KOPT-K1 (cell line): ENCODE data around the gene TEX11.
"Not testable (repeated sequence)": the region's sequence is repeated elsewhere in the genome, so short reads cannot be mapped to it uniquely, and the experiment has no call there.

Experiments used
- H3K27ac ChIP-seq: fragments of 200-600 bp; sonication (generic); 2 replicates; pipeline ENCODE4 v1.5.1; 2016; ENCODE audit warnings: antibody characterized with exemption, mild to moderate bottlenecking, low read depth, low read length; ENCODE audit not compliant: poor library complexity, severe bottlenecking
- H3K36me3 ChIP-seq: fragments of 200-600 bp; sonication (generic); 2 replicates; pipeline ENCODE4 v1.5.1; 2017; ENCODE audit warnings: antibody characterized with exemption, mild to moderate bottlenecking, low read length, moderate library complexity; ENCODE audit not compliant: insufficient read depth
- H3K9me3 ChIP-seq: fragments of 200-600 bp; sonication (generic); 2 replicates; pipeline ENCODE4 v1.5.1; 2017; ENCODE audit warnings: antibody characterized with exemption, low read length, mild to moderate bottlenecking; ENCODE audit not compliant: insufficient read depth, poor library complexity, severe bottlenecking

The TEX11 gene

GRCh38 chrX:70672326-70672725 is 236.2 kb downstream of the TEX11 start:
- Histone ChIP-seq H3K36me3 (no peaks in the 10 kb centered on the region), H3K27ac (no peak overlapping the region), H3K9me3 (no peaks in the 10 kb centered on the region)

- Histone ChIP-seq H3K9me3 (no peaks in the 10 kb centered on the region), H3K27ac (no peak overlapping the region), H3K36me3 (no peaks in the 10 kb centered on the region)
Observed at GRCh38 chrX:70669120-70669519, 239.4 kb downstream of the TEX11 start.

- Histone ChIP-seq H3K36me3 (no peaks in the 10 kb centered on the region), H3K27ac (no peak overlapping the region), H3K9me3 (no peaks in the 10 kb centered on the region)
Observed at GRCh38 chrX:70664726-70665125, 243.8 kb downstream of the TEX11 start.

GRCh38 chrX:70661124-70661523 is 247.4 kb downstream of the TEX11 start:
- H3K9me3 ChIP-seq: not testable (repeated sequence)

GRCh38 chrX:70657546-70657945 is 251.0 kb downstream of the TEX11 start:
- H3K36me3 ChIP-seq, H3K9me3 ChIP-seq, H3K27ac ChIP-seq: not testable (repeated sequence)

More at GRCh38 chrX:70661124-70661523, 247.4 kb downstream of the TEX11 start:
- H3K36me3 ChIP-seq, H3K27ac ChIP-seq: not testable (repeated sequence)

GRCh38 chrX:70656304-70656703 is 252.2 kb downstream of the TEX11 start:
- H3K36me3 ChIP-seq: no peaks in the 10 kb centered on the region
- no peak overlapping the region for H3K27ac ChIP-seq
- no peaks in the 10 kb centered on the region for H3K9me3 ChIP-seq

- H3K36me3 ChIP-seq, H3K9me3 ChIP-seq: not testable (repeated sequence)
Observed at GRCh38 chrX:70647910-70648309, 260.6 kb downstream of the TEX11 start.

GRCh38 chrX:70636218-70636617 is 272.3 kb downstream of the TEX11 start:
- H3K9me3 ChIP-seq: no peaks in the 10 kb centered on the region
- H3K27ac ChIP-seq: no peak overlapping the region
- no peaks in the 10 kb centered on the region for H3K36me3 ChIP-seq

More at GRCh38 chrX:70647910-70648309, 260.6 kb downstream of the TEX11 start:
- H3K27ac ChIP-seq: not testable (repeated sequence)

- H3K9me3 ChIP-seq: no peaks in the 10 kb centered on the region
- H3K36me3 ChIP-seq: no peaks in the 10 kb centered on the region
- H3K27ac ChIP-seq: no peak overlapping the region
Observed at GRCh38 chrX:70635669-70636068, 272.8 kb downstream of the TEX11 start.

- Histone ChIP-seq H3K9me3 (no peaks in the 10 kb centered on the region), H3K36me3 (no peaks in the 10 kb centered on the region), H3K27ac (no peak overlapping the region)
Observed at GRCh38 chrX:70635227-70635626, 273.3 kb downstream of the TEX11 start.

- Histone ChIP-seq H3K36me3 (no peaks in the 10 kb centered on the region), H3K27ac (no peak overlapping the region), H3K9me3 (no peaks in the 10 kb centered on the region)
Observed at GRCh38 chrX:70621743-70622142, 286.8 kb downstream of the TEX11 start.

- H3K27ac ChIP-seq: no peak overlapping the region
- no peaks in the 10 kb centered on the region for H3K36me3 ChIP-seq
- no peaks in the 10 kb centered on the region for H3K9me3 ChIP-seq
Observed at GRCh38 chrX:70618467-70618866, 290.0 kb downstream of the TEX11 start.

GRCh38 chrX:70613295-70613694 is 295.2 kb downstream of the TEX11 start:
- Histone ChIP-seq H3K9me3 (no peaks in the 10 kb centered on the region), H3K36me3 (no peaks in the 10 kb centered on the region), H3K27ac (no peak overlapping the region)

GRCh38 chrX:70605352-70605751 is 303.2 kb downstream of the TEX11 start:
- H3K9me3 ChIP-seq: no peaks in the 10 kb centered on the region
- H3K36me3 ChIP-seq: no peaks in the 10 kb centered on the region
- no peak overlapping the region for H3K27ac ChIP-seq

GRCh38 chrX:70592091-70592490 is 316.4 kb downstream of the TEX11 start:
- Histone ChIP-seq H3K9me3 (no peaks in the 10 kb centered on the region), H3K27ac (no peak overlapping the region), H3K36me3 (no peaks in the 10 kb centered on the region)

- not testable (repeated sequence) for H3K27ac ChIP-seq, H3K9me3 ChIP-seq, H3K36me3 ChIP-seq
Observed at GRCh38 chrX:70587158-70587557, 321.4 kb downstream of the TEX11 start.

- H3K36me3 ChIP-seq: no peaks in the 10 kb centered on the region
- no peak overlapping the region for H3K27ac ChIP-seq
- no peaks in the 10 kb centered on the region for H3K9me3 ChIP-seq
Observed at GRCh38 chrX:70577442-70577841, 331.1 kb downstream of the TEX11 start.
